Upper lobe of right lung (tissue), 1 donor: ENCODE measurements around the gene TSPAN5. TPM values are rescaled to one million over a fixed set of nuclear protein-coding genes. Genes with fewer than 3 reads are reported as not detected.

Experiments used
- ATAC-seq: fragments of 200-7000 bp; cut with Tn5 transposase; one replicate; pipeline ENCODE4 v1.9.1; 2020; ENCODE audit warnings: mild to moderate bottlenecking, moderate library complexity
- DNase-seq: peaks from one replicate; pipeline ENCODE4 v3.0.0-alpha.2; 2020
- H3K27ac ChIP-seq: fragments of 200-600 bp; one replicate; pipeline ENCODE4 v1.8.0; 2022
- H3K27me3 ChIP-seq: fragments of 200-600 bp; one replicate; pipeline ENCODE4 v1.8.0; 2022; ENCODE audit warnings: mild to moderate bottlenecking
- H3K36me3 ChIP-seq: fragments of 200-600 bp; one replicate; pipeline ENCODE4 v1.8.0; 2022
- H3K4me1 ChIP-seq: fragments of 200-600 bp; one replicate; pipeline ENCODE4 v1.8.0; 2022
- H3K4me3 ChIP-seq: fragments of 200-600 bp; one replicate; pipeline ENCODE4 v1.8.0; 2022; ENCODE audit warnings: mild to moderate bottlenecking
- H3K9me3 ChIP-seq: fragments of 200-600 bp; one replicate; pipeline ENCODE4 v1.8.0; 2022
- intact Hi-C: fragments of 100-400 bp; cut with DNase I; formaldehyde crosslinking; loops from one replicate; pipeline ENCODE4 v1.11.0; 2022
- total RNA-seq: library from RNA; stranded (reverse); fragmentation: NEBNext Ultra II Directional; extraction: Animal tissue kit (Norgen Biotek cat#: 25700); gene quantifications from one replicate; pipeline ENCODE4 v1.2.1, GENCODE V29; 2021
- TF ChIP-seq, protein P1 (sequence below): fragments of 200-600 bp; IDR thresholded peaks from one replicate; pipeline ENCODE4 v1.8.0; 2022; ENCODE audit warnings: antibody characterized with exemption
- donor health status: DM: no; HTN: yes; CAD: no; lungs with severe emphysema.

The TSPAN5 gene
- total RNA-seq, 1 donor from 2014 or later = 6.9 TPM

GRCh38 chr4:98517218-98518021 lies 141.0 kb downstream of the TSPAN5 start:
- Histone ChIP-seq H3K9me3 (no peaks in the 10 kb centered on the region), H3K36me3 (no peaks in the 10 kb centered on the region), H3K27ac (no peak overlapping the region), H3K27me3 (no peaks in the 10 kb centered on the region), H3K4me3 (no peak overlapping the region), H3K4me1 (no peaks in the 10 kb centered on the region)
- DNase-seq (no peak), ATAC-seq (no peak)
- intact Hi-C loops = no loop called here
- TF ChIP-seq, protein P1, sequence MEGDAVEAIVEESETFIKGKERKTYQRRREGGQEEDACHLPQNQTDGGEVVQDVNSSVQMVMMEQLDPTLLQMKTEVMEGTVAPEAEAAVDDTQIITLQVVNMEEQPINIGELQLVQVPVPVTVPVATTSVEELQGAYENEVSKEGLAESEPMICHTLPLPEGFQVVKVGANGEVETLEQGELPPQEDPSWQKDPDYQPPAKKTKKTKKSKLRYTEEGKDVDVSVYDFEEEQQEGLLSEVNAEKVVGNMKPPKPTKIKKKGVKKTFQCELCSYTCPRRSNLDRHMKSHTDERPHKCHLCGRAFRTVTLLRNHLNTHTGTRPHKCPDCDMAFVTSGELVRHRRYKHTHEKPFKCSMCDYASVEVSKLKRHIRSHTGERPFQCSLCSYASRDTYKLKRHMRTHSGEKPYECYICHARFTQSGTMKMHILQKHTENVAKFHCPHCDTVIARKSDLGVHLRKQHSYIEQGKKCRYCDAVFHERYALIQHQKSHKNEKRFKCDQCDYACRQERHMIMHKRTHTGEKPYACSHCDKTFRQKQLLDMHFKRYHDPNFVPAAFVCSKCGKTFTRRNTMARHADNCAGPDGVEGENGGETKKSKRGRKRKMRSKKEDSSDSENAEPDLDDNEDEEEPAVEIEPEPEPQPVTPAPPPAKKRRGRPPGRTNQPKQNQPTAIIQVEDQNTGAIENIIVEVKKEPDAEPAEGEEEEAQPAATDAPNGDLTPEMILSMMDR = no peak

DNA sequence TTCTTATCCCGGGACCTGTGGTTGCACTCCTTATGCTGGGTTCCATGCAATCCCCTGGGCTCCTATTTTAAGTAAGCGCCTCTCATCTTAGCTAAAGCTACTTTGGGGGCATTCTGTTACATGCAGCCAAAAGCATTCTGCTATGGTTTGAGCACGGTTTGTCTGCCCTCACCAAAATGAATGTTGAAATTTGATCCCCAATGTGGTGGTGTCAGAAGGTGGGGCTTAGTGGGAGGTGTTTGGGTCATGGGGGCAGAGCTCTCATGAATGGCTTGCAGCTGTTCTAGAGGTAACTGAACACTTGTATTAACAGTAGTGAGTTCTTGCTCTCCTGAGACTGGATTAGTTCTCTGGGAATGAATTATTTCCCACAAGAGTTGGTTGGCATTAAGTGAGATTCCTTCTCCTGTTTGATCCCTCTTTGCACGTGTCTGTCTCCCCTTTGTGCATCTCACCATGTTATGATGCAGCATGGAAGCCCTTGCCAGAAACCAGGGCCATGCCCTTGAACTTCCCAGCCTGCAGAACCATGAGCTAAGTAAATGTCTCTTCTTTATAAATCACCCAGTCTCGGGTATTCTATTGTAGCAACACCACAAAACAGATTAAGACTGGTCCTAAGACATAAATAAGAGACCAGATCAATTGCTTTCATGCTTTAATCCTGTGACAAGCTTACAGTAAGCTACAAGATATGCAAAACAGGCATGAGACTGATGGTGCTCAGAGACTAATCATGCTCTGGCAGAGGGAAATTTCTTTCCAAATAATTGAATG lies 141.8 kb downstream of the TSPAN5 start:
- Histone ChIP-seq H3K36me3 (no peaks in the 10 kb centered on the region), H3K4me3 (no peak overlapping the region), H3K27ac (no peak overlapping the region), H3K9me3 (no peaks in the 10 kb centered on the region), H3K27me3 (no peaks in the 10 kb centered on the region), H3K4me1 (no peaks in the 10 kb centered on the region)
- ATAC-seq (no peak), DNase-seq (no peak)
- intact Hi-C loops = no loop called here
- TF ChIP-seq, protein P1 = no peak

GRCh38 chr4:98516042-98516440 lies 142.4 kb downstream of the TSPAN5 start:
- Histone ChIP-seq H3K9me3 (no peaks in the 10 kb centered on the region), H3K27me3 (no peaks in the 10 kb centered on the region), H3K27ac (no peak overlapping the region), H3K4me3 (no peak overlapping the region), H3K36me3 (no peaks in the 10 kb centered on the region), H3K4me1 (no peaks in the 10 kb centered on the region)
- TF ChIP-seq, protein P1 = no peak
- intact Hi-C loops = no loop called here
- peak; percentile 18 for ATAC-seq
- no peak for DNase-seq

DNA sequence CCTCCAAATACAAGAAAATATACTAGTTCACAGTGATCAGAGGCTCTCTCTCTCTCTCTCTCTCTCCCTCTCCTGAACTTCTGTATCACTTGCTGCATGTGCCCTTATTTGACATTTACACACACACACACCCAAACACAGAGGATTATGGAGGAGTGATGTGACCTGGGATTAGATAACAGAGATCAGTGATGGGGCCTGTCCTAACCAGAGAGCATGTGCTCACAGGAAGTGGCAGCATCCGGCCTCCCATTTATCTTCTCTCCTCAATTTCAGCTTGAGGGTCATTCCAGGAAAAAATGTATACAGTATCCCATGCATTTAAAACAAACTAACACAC lies 143.0 kb downstream of the TSPAN5 start:
- no peak for DNase-seq
- Histone ChIP-seq H3K4me1 (no peaks in the 10 kb centered on the region), H3K27ac (no peak overlapping the region), H3K27me3 (no peaks in the 10 kb centered on the region), H3K9me3 (no peaks in the 10 kb centered on the region), H3K36me3 (no peaks in the 10 kb centered on the region), H3K4me3 (no peak overlapping the region)
- ATAC-seq = peak; percentile 14
- intact Hi-C loops = no loop called here
- TF ChIP-seq, protein P1 = no peak

DNA sequence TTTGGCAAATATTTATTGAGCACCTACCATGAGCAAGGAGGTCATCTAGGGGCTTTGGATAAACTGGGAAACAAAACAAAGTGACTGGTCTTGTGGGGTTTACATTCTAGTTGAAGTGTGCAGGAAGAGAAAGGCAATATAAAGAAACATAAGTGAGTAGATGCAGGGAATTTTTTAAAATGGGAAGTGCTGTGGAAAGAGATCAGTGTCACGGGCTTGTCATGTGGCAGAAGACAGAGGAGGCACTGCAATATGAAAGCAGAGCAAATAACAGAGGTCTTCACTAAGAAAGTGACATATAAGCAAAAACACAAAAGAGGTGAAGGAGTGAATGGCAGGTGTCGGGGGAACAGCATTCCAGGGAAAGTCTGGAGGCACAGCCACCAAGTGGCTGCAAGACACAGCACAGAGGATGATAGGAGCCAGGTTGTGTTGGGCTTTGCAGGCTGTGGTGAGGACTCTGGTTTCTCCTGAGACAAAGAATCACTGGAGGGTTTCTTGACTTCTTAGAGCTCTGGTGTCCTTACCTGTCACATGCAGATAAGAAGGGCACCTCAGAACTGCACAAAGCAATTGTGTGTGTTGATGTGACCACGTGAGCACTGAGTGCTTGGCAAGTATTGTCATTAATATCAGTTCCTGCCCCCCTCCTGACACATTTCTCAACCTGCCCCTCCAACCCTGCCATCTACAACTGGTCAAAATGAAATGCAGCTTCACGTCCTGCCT lies 143.5 kb downstream of the TSPAN5 start:
- DNase-seq (no peak), ATAC-seq (no peak)
- no peaks in the 10 kb centered on the region for H3K4me1 ChIP-seq
- no peaks in the 10 kb centered on the region for H3K27me3 ChIP-seq
- H3K36me3 ChIP-seq = no peaks in the 10 kb centered on the region
- TF ChIP-seq, protein P1 = no peak
- intact Hi-C loops = no loop called here
- H3K27ac ChIP-seq = no peak overlapping the region
- no peak overlapping the region for H3K4me3 ChIP-seq
- H3K9me3 ChIP-seq = no peaks in the 10 kb centered on the region
